ENCODE data around the gene CHST8. TPM values are rescaled to one million over a fixed set of nuclear protein-coding genes. Genes with fewer than 3 reads are reported as not detected.

CHST8 gene
- total RNA-seq, 1 donor from 2014 or later: 3.2 TPM

- no peak for DNase-seq (ENCODE audit: extremely low spot score in 2 of 2)
- intact Hi-C loops (cut with DNase I): no loop called here
- Histone ChIP-seq H3K27ac (no peak overlapping the region), H3K27me3 (no peaks in the 10 kb centered on the region), H3K9me3 (no peaks in the 10 kb centered on the region), H3K36me3 (no peaks in the 10 kb centered on the region), H3K4me3 (no peak overlapping the region), H3K4me1 (no peaks in the 10 kb centered on the region)
- TF ChIP-seq CTCF (IDR thresholded peaks at IDR 0.05) (no peak), POLR2AphosphoS5 (IDR thresholded peaks at IDR 0.05; ENCODE audit: insufficient read depth in 1 of 2, low read depth in 1 of 2) (no peak), POLR2A (IDR thresholded peaks at IDR 0.05) (no peak)
These were observed 92.4 kb downstream of the CHST8 start for GRCh38 chr19:33714149-33714548.

- H3K4me3 ChIP-seq: no peak overlapping the region
- H3K4me1 ChIP-seq: no peaks in the 10 kb centered on the region
- TF ChIP-seq POLR2A (IDR thresholded peaks at IDR 0.05): no peak
- intact Hi-C loops (cut with DNase I): no loop called here
- no peak for DNase-seq (ENCODE audit: extremely low spot score in 2 of 2)
- H3K36me3 ChIP-seq: no peaks in the 10 kb centered on the region
- H3K9me3 ChIP-seq: no peaks in the 10 kb centered on the region
- no peak overlapping the region for H3K27ac ChIP-seq
- no peaks in the 10 kb centered on the region for H3K27me3 ChIP-seq
These were observed 93.7 kb downstream of the CHST8 start for GRCh38 chr19:33715462-33715861.

GRCh38 chr19:33717878-33718277 lies 96.1 kb downstream of the CHST8 start:
- Histone ChIP-seq H3K4me3 (no peak overlapping the region), H3K9me3 (no peaks in the 10 kb centered on the region), H3K27me3 (no peaks in the 10 kb centered on the region), H3K36me3 (no peaks in the 10 kb centered on the region), H3K4me1 (no peaks in the 10 kb centered on the region), H3K27ac (no peak overlapping the region)
- DNase-seq (ENCODE audit: extremely low spot score in 2 of 2): no peak
- intact Hi-C loops (cut with DNase I): no loop called here
- TF ChIP-seq CTCF (IDR thresholded peaks at IDR 0.05) (no peak), POLR2AphosphoS5 (IDR thresholded peaks at IDR 0.05; ENCODE audit: insufficient read depth in 1 of 2, low read depth in 1 of 2) (no peak), POLR2A (IDR thresholded peaks at IDR 0.05) (no peak)

- DNase-seq (ENCODE audit: extremely low spot score in 2 of 2): no peak
- intact Hi-C loops (cut with DNase I): no loop called here
- no peaks in the 10 kb centered on the region for H3K36me3 ChIP-seq
- no peaks in the 10 kb centered on the region for H3K9me3 ChIP-seq
- H3K27ac ChIP-seq: no peak overlapping the region
- no peaks in the 10 kb centered on the region for H3K27me3 ChIP-seq
- H3K4me1 ChIP-seq: no peaks in the 10 kb centered on the region
- no peak for TF ChIP-seq CTCF (IDR thresholded peaks at IDR 0.05)
- no peak for TF ChIP-seq POLR2AphosphoS5 (IDR thresholded peaks at IDR 0.05; ENCODE audit: insufficient read depth in 1 of 2, low read depth in 1 of 2)
- TF ChIP-seq POLR2A (IDR thresholded peaks at IDR 0.05): no peak
- H3K4me3 ChIP-seq: no peak overlapping the region
These were observed 97.0 kb downstream of the CHST8 start for GRCh38 chr19:33718651-33719254.

- no peaks in the 10 kb centered on the region for H3K9me3 ChIP-seq
- H3K4me1 ChIP-seq: no peaks in the 10 kb centered on the region
- TF ChIP-seq POLR2A (IDR thresholded peaks at IDR 0.05) (no peak), CTCF (IDR thresholded peaks at IDR 0.05) (no peak), POLR2AphosphoS5 (IDR thresholded peaks at IDR 0.05; ENCODE audit: insufficient read depth in 1 of 2, low read depth in 1 of 2) (no peak)
- no peak for DNase-seq (ENCODE audit: extremely low spot score in 2 of 2)
- H3K36me3 ChIP-seq: no peaks in the 10 kb centered on the region
- no peak overlapping the region for H3K27ac ChIP-seq
- intact Hi-C loops (cut with DNase I): no loop called here
- no peak overlapping the region for H3K4me3 ChIP-seq
- no peaks in the 10 kb centered on the region for H3K27me3 ChIP-seq
These were observed 97.8 kb downstream of the CHST8 start for GRCh38 chr19:33719366-33720154.
